ENCODE measurements around the gene SPSB1. TPM values are rescaled to one million over a fixed set of nuclear protein-coding genes. Genes with fewer than 3 reads are reported as not detected.

SPSB1 gene
- total RNA-seq, 4 donors from 2014 or later, result 28.3 to 49.2 (median 42.1) TPM

DNA sequence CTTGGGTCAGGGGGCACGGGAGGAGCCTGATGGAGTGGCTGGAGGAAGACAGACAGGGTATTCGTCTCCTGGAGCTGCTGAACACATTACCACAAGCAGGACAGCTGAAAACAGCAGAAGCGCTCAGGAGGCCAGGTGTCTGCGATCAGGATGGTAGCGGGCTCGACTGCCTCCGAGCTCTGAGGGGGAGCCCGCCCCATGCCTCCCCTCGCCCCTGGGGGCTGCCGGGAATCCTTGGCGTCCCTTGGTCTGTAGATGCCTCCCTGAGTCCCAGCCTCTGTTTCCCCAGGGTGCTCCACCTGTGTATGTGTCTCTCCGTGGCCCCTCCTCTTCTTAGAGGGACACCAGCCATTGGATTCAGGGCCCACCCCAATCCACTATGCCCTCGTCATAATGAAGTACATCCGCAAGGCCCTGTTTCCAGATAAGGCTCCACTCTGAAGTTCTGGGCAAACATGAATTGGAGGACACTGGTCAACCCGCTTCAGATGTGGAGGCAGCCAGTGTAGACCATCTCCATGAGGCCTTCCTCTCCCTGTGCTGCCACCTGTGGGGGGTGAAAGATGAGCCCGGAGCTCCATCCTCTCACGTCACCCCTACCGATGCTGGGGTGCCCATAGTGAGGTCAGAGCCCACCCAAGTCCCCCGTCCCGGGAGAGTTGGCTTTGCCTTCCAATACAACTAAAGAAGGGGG lies 67.8 kb downstream of the SPSB1 start:
- H3K27me3 ChIP-seq, result no peaks in the 10 kb centered on the region
- H3K9me3 ChIP-seq, result no peaks in the 10 kb centered on the region
- H3K36me3 ChIP-seq, result peaks cover 36% of the 10 kb centered on the region
- no peak overlapping the region for H3K27ac ChIP-seq
- H3K4me3 ChIP-seq, result no peak overlapping the region
- TF ChIP-seq CTCF (IDR thresholded peaks at IDR 0.05), result no peak
- TF ChIP-seq POLR2AphosphoS5 (IDR thresholded peaks at IDR 0.05), result no peak
- peaks cover 12% of the 10 kb centered on the region for H3K4me1 ChIP-seq
- WGBS, result 92% methylated on average over 18 of the region's 20 CpGs
- DNase-seq (ENCODE audit: low spot score in 2 of 2), result no peak

DNA sequence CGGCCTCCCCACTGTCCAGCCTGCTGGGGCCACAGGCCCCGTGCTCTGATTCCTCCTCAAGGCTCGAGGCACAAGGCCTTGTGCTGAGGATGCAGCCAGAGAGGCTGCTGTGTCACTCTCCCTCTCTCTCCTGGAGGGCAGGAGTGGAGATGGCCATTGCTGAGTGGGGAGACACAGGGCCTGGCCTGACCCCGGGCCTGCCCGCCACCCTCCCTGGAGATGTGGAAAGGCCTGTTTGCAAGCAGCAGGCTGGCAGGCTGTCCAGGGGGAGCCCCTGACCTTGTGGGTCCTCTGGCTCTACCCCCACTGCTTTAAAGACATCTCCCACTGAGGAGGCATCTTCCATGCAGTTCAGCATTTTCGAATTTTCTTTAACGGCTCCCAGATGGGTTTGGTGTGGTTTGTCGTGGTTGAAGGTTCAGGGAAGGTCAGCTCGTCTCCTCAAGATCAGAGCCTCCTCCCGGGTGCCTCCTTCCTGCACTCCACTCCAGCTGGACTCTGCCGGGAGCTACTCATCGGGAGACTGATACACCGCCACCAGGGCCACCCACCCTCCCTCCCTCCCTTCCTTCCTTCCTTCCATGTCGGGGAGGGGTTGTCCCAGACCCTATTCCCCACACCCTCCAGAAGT lies 69.1 kb downstream of the SPSB1 start:
- H3K27me3 ChIP-seq, result no peaks in the 10 kb centered on the region
- peaks cover 12% of the 10 kb centered on the region for H3K4me1 ChIP-seq
- TF ChIP-seq POLR2AphosphoS5 (IDR thresholded peaks at IDR 0.05) (no peak), POLR2A (IDR thresholded peaks at IDR 0.05) (no peak), CTCF (IDR thresholded peaks at IDR 0.05) (no peak), EP300 (IDR thresholded peaks at IDR 0.05) (no peak)
- WGBS, result 61% methylated on average over 13 of the region's 14 CpGs
- H3K27ac ChIP-seq, result no peak overlapping the region
- H3K4me3 ChIP-seq, result no peak overlapping the region
- DNase-seq (ENCODE audit: low spot score in 2 of 2), result no peak
- peaks cover 25% of the 10 kb centered on the region for H3K36me3 ChIP-seq
- H3K9me3 ChIP-seq, result no peaks in the 10 kb centered on the region

DNA sequence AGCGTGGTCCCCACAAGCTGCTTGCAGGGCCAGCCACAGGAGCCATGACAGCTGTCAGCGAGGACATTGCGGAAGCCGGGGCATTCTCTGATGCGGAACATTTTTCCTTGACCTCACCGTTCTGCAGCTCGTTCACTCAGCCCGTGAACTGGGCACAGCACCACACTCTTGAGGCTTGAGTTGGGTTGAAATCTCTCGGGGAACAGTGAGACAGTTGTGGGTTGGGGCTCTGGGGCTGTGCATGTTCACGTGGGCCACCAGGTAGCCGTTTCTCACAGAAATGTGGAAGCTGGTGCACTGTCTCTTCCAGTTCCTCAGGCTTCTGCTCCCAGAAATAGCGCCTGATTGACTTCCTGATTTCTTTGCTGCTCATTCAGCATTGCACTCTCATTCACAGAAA lies 69.8 kb downstream of the SPSB1 start:
- H3K9me3 ChIP-seq, result no peaks in the 10 kb centered on the region
- DNase-seq (ENCODE audit: low spot score in 2 of 2), result no peak
- no peak overlapping the region for H3K27ac ChIP-seq
- no peak overlapping the region for H3K4me3 ChIP-seq
- H3K36me3 ChIP-seq, result peaks cover 30% of the 10 kb centered on the region
- H3K4me1 ChIP-seq, result peaks cover 12% of the 10 kb centered on the region
- no peaks in the 10 kb centered on the region for H3K27me3 ChIP-seq
- TF ChIP-seq EP300 (IDR thresholded peaks at IDR 0.05) (no peak), POLR2A (IDR thresholded peaks at IDR 0.05) (no peak), CTCF (IDR thresholded peaks at IDR 0.05) (no peak), POLR2AphosphoS5 (IDR thresholded peaks at IDR 0.05) (no peak)
- WGBS, result 86% methylated on average over 12 of the region's 12 CpGs

- Histone ChIP-seq H3K36me3 (peaks cover 30% of the 10 kb centered on the region), H3K4me1 (peaks cover 12% of the 10 kb centered on the region), H3K9me3 (no peaks in the 10 kb centered on the region), H3K4me3 (no peak overlapping the region), H3K27me3 (no peaks in the 10 kb centered on the region), H3K27ac (no peak overlapping the region)
- 90% methylated on average over 5 of the region's 8 CpGs for whole genome bisulfite sequencing
- DNase-seq (ENCODE audit: low spot score in 2 of 2), result no peak
- TF ChIP-seq CTCF (IDR thresholded peaks at IDR 0.05) (no peak), POLR2AphosphoS5 (IDR thresholded peaks at IDR 0.05) (no peak), EP300 (IDR thresholded peaks at IDR 0.05) (no peak), POLR2A (IDR thresholded peaks at IDR 0.05) (no peak)
Measured at GRCh38 chr1:9363061-9363471, 70.4 kb downstream of the SPSB1 start.

DNA sequence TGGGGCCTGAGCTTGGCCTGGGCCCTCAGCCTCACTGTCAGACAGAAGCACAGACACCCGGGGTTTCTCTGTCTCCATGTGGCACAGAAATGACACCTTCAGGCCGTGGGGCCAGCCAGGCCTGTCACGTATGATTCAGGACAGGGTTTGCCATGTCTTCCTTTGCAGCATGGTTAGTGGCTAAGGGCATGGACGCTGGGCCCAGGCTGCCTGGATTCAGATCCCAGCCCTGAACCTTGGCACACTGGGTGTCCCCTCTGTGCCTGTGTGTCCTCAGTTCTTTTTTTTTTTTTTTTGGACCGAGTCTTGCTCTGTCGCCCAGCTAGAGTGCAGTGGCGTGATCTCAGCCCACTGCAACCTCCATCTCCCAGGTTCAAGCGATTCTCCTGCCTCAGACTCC lies 73.6 kb downstream of the SPSB1 start:
- no peak for DNase-seq (ENCODE audit: low spot score in 2 of 2)
- peaks cover 22% of the 10 kb centered on the region for H3K36me3 ChIP-seq
- H3K9me3 ChIP-seq, result no peaks in the 10 kb centered on the region
- H3K27ac ChIP-seq, result no peak overlapping the region
- no peaks in the 10 kb centered on the region for H3K27me3 ChIP-seq
- no peak overlapping the region for H3K4me3 ChIP-seq
- no peak for TF ChIP-seq POLR2AphosphoS5 (IDR thresholded peaks at IDR 0.05)
- TF ChIP-seq POLR2A (IDR thresholded peaks at IDR 0.05), result no peak
- TF ChIP-seq EP300 (IDR thresholded peaks at IDR 0.05), result no peak
- no peak for TF ChIP-seq CTCF (IDR thresholded peaks at IDR 0.05)
- H3K4me1 ChIP-seq, result peaks cover 23% of the 10 kb centered on the region
- WGBS, result 98% methylated on average over 6 of the region's 8 CpGs
